ENCODE measurements around the gene TEAD3. TPM values are rescaled to one million over a fixed set of nuclear protein-coding genes. Genes with fewer than 3 reads are reported as not detected.
A peak's percentile ranks its signal among the peaks of the same experiment; 100 is the strongest.

The TEAD3 gene
- total and polyA plus RNA-seq, 12 donors: 27.9 to 54.4 (median 34.4) TPM

- Histone ChIP-seq H3K9me3 (peaks cover 0 to 26% (median 14%) of the 10 kb centered on the region in 11 donors), H3K4me1 (peaks cover 0 to 16% (median 0%) of the 10 kb centered on the region in 9 donors), H3K4me3 (no peak overlapping the region), H3K27ac (peak overlapping the region in 1 of 10 donors; percentile 31), H3K36me3 (peaks cover 0 to 68% (median 31%) of the 10 kb centered on the region in 9 donors), H3K27me3 (no peaks in the 10 kb centered on the region)
- TF ChIP-seq, protein P1, sequence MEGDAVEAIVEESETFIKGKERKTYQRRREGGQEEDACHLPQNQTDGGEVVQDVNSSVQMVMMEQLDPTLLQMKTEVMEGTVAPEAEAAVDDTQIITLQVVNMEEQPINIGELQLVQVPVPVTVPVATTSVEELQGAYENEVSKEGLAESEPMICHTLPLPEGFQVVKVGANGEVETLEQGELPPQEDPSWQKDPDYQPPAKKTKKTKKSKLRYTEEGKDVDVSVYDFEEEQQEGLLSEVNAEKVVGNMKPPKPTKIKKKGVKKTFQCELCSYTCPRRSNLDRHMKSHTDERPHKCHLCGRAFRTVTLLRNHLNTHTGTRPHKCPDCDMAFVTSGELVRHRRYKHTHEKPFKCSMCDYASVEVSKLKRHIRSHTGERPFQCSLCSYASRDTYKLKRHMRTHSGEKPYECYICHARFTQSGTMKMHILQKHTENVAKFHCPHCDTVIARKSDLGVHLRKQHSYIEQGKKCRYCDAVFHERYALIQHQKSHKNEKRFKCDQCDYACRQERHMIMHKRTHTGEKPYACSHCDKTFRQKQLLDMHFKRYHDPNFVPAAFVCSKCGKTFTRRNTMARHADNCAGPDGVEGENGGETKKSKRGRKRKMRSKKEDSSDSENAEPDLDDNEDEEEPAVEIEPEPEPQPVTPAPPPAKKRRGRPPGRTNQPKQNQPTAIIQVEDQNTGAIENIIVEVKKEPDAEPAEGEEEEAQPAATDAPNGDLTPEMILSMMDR (IDR thresholded peaks at IDR 0.05): no peak
- no peak for DNase-seq
- 78 to 81% methylated on average over 3 of the region's 3 CpGs for WGBS, 2 donors
- no peak for ATAC-seq
- intact Hi-C loops (cut with DNase I): no loop called here
Measured at GRCh38 chr6:35425284-35425683, 71.6 kb downstream of the TEAD3 start.

Small RNA genes within 50 kb of the gene (microRNA-seq; reads per million reads assigned to microRNA genes)
- gene MIR7111: 0 reads per million in 2 donors

Other genes with a start within 250 kb of the TEAD3 start
- gene ZNF76, start 237.3 kb downstream of the TEAD3 start, total RNA-seq: 10 to 100 TPM; 29.8 to 48.9 (median 37.8) TPM
- 10 to 100 TPM; 17.9 to 67.1 TPM for gene ZNF76, start 237.3 kb downstream of the TEAD3 start, polyA plus RNA-seq
- gene DEF6, start 199.3 kb downstream of the TEAD3 start, total RNA-seq: 1 to 10 TPM in 4 of 10 donors, under 1 TPM in 6; 0.62 to 8.8 (median 0.94) TPM
- 1 to 10 TPM; 1.7 to 2.7 TPM for gene DEF6, start 199.3 kb downstream of the TEAD3 start, polyA plus RNA-seq
- gene PPARD, start 154.5 kb downstream of the TEAD3 start, total RNA-seq: 10 to 100 TPM; 12.9 to 21.0 (median 13.9) TPM
- gene PPARD, start 154.5 kb downstream of the TEAD3 start, polyA plus RNA-seq: 10 to 100 TPM; 13.5 to 15.3 TPM
- gene FANCE, start 44.7 kb downstream of the TEAD3 start, total RNA-seq: 1 to 10 TPM; 1.5 to 5.3 (median 3.0) TPM
- 1 to 10 TPM; 1.8 to 2.4 TPM for gene FANCE, start 44.7 kb downstream of the TEAD3 start, polyA plus RNA-seq
- gene RPL10A, start 28.7 kb downstream of the TEAD3 start, total RNA-seq: 100 to 1,000 TPM; 476 to 650 (median 529) TPM
- gene RPL10A, start 28.7 kb downstream of the TEAD3 start, polyA plus RNA-seq: 1,000 to 10,000 TPM in 1 of 2 donors, 100 to 1,000 TPM in 1; 231 to 1,620 TPM
- gene TULP1, start 15.8 kb upstream of the TEAD3 start, total RNA-seq: not detected
- gene TULP1, start 15.8 kb upstream of the TEAD3 start, polyA plus RNA-seq: under 1 TPM; 0.03 to 0.15 TPM
- gene FKBP5, start 191.8 kb upstream of the TEAD3 start, total RNA-seq: 100 to 1,000 TPM in 3 of 10 donors, 10 to 100 TPM in 7; 20.3 to 151 (median 45.3) TPM
- gene FKBP5, start 191.8 kb upstream of the TEAD3 start, polyA plus RNA-seq: 100 to 1,000 TPM in 1 of 2 donors, 10 to 100 TPM in 1; 40.5 to 199 TPM
- under 1 TPM in 4 of 10 donors, not detected in 6; 0.20 to 0.37 (median 0.24) TPM for gene ARMC12, start 240.0 kb upstream of the TEAD3 start, total RNA-seq
- under 1 TPM; 0.16 to 0.95 TPM for gene ARMC12, start 240.0 kb upstream of the TEAD3 start, polyA plus RNA-seq

Measured in heart right ventricle (tissue), 16 donors.